ENCODE results near the gene DENND1C.

Gene DENND1C

GRCh38 chr19:6503407-6504201 is 22.0 kb upstream of the DENND1C start:
- Histone ChIP-seq H3K27ac (ENCODE audit: low read length) (no peak overlapping the region), H3K4me3 (ENCODE audit: low read length in 2 of 2) (no peak overlapping the region), H3K4me1 (ENCODE audit: control insufficient read depth, insufficient read depth, low read length) (peaks cover 9% of the 10 kb centered on the region), H3K27me3 (ENCODE audit: control insufficient read depth in 1 of 2, insufficient read depth in 2 of 2, low read length in 2 of 2) (peaks cover 14 to 29% of the 10 kb centered on the region in 2 donors), H3K9me3 (ENCODE audit: control insufficient read depth in 2 of 2, low read length in 2 of 2) (no peaks in the 10 kb centered on the region), H3K9ac (ENCODE audit: low read length in 2 of 2) (no peak overlapping the region), H3K36me3 (ENCODE audit: control insufficient read depth in 2 of 2, insufficient read depth in 2 of 2, low read length in 2 of 2) (no peaks in the 10 kb centered on the region)

GRCh38 chr19:6501740-6502648 is 20.4 kb upstream of the DENND1C start, which contains the start of gene TUBB4A:
Gene TUBB4A, minus strand, starts transcription at chr19:6502309. Its CDS starts 97 bp downstream, at chr19:6502212.
- peak within 1 kb of the TSS in 1 of 2 donors; percentile 58 for H3K4me3 ChIP-seq (ENCODE audit: low read length in 2 of 2)
- no peak within 1 kb of the TSS for H3K9ac ChIP-seq (ENCODE audit: low read length in 2 of 2)
- no peaks in the 10 kb centered on the region for H3K9me3 ChIP-seq (ENCODE audit: control insufficient read depth in 2 of 2, low read length in 2 of 2)
- no peak within 1 kb of the TSS for H3K27ac ChIP-seq (ENCODE audit: low read length)
- peaks cover 9% of the 10 kb centered on the region for H3K4me1 ChIP-seq (ENCODE audit: control insufficient read depth, insufficient read depth, low read length)
- no peaks in the 10 kb centered on the region for H3K36me3 ChIP-seq (ENCODE audit: control insufficient read depth in 2 of 2, insufficient read depth in 2 of 2, low read length in 2 of 2)
- H3K27me3 ChIP-seq (ENCODE audit: control insufficient read depth in 1 of 2, insufficient read depth in 2 of 2, low read length in 2 of 2): peaks cover 14 to 29% of the 10 kb centered on the region in 2 donors

- H3K4me3 ChIP-seq (ENCODE audit: low read length in 2 of 2): peak overlapping the region in 1 of 2 donors; percentile 58
- no peak overlapping the region for H3K27ac ChIP-seq (ENCODE audit: low read length)
- H3K4me1 ChIP-seq (ENCODE audit: control insufficient read depth, insufficient read depth, low read length): peaks cover 9% of the 10 kb centered on the region
- H3K9ac ChIP-seq (ENCODE audit: low read length in 2 of 2): no peak overlapping the region
- no peaks in the 10 kb centered on the region for H3K9me3 ChIP-seq (ENCODE audit: control insufficient read depth in 2 of 2, low read length in 2 of 2)
- no peaks in the 10 kb centered on the region for H3K36me3 ChIP-seq (ENCODE audit: control insufficient read depth in 2 of 2, insufficient read depth in 2 of 2, low read length in 2 of 2)
- peaks cover 14 to 29% of the 10 kb centered on the region in 2 donors for H3K27me3 ChIP-seq (ENCODE audit: control insufficient read depth in 1 of 2, insufficient read depth in 2 of 2, low read length in 2 of 2)
Measured at GRCh38 chr19:6500837-6501739, 19.5 kb upstream of the DENND1C start.

- H3K4me3 ChIP-seq (ENCODE audit: low read length in 2 of 2): no peak overlapping the region
Measured at GRCh38 chr19:6499052-6499790, 17.6 kb upstream of the DENND1C start.

GRCh38 chr19:6498294-6499036 is 16.9 kb upstream of the DENND1C start:
- Histone ChIP-seq H3K4me3 (ENCODE audit: low read length in 2 of 2) (no peak overlapping the region), H3K4me1 (ENCODE audit: control insufficient read depth, insufficient read depth, low read length) (peaks cover 9% of the 10 kb centered on the region), H3K36me3 (ENCODE audit: control insufficient read depth in 2 of 2, insufficient read depth in 2 of 2, low read length in 2 of 2) (no peaks in the 10 kb centered on the region), H3K27me3 (ENCODE audit: control insufficient read depth in 1 of 2, insufficient read depth in 2 of 2, low read length in 2 of 2) (peaks cover 11 to 26% of the 10 kb centered on the region in 2 donors), H3K9me3 (ENCODE audit: control insufficient read depth in 2 of 2, low read length in 2 of 2) (no peaks in the 10 kb centered on the region), H3K9ac (ENCODE audit: low read length in 2 of 2) (no peak overlapping the region), H3K27ac (ENCODE audit: low read length) (no peak overlapping the region)

More at GRCh38 chr19:6499052-6499790, 17.6 kb upstream of the DENND1C start:
- Histone ChIP-seq H3K4me1 (ENCODE audit: control insufficient read depth, insufficient read depth, low read length) (peaks cover 9% of the 10 kb centered on the region), H3K9me3 (ENCODE audit: control insufficient read depth in 2 of 2, low read length in 2 of 2) (no peaks in the 10 kb centered on the region), H3K27ac (ENCODE audit: low read length) (no peak overlapping the region), H3K9ac (ENCODE audit: low read length in 2 of 2) (no peak overlapping the region), H3K36me3 (ENCODE audit: control insufficient read depth in 2 of 2, insufficient read depth in 2 of 2, low read length in 2 of 2) (no peaks in the 10 kb centered on the region), H3K27me3 (ENCODE audit: control insufficient read depth in 1 of 2, insufficient read depth in 2 of 2, low read length in 2 of 2) (peaks cover 14 to 29% of the 10 kb centered on the region in 2 donors)

GRCh38 chr19:6495947-6496346 is 14.4 kb upstream of the DENND1C start:
- H3K9me3 ChIP-seq (ENCODE audit: control insufficient read depth in 2 of 2, low read length in 2 of 2): peaks cover 0 to 5% of the 10 kb centered on the region in 2 donors
- no peak overlapping the region for H3K27ac ChIP-seq (ENCODE audit: low read length)
- H3K4me3 ChIP-seq (ENCODE audit: low read length in 2 of 2): no peak overlapping the region
- H3K4me1 ChIP-seq (ENCODE audit: control insufficient read depth, insufficient read depth, low read length): no peaks in the 10 kb centered on the region
- H3K36me3 ChIP-seq (ENCODE audit: control insufficient read depth in 2 of 2, insufficient read depth in 2 of 2, low read length in 2 of 2): no peaks in the 10 kb centered on the region
- H3K27me3 ChIP-seq (ENCODE audit: control insufficient read depth in 1 of 2, insufficient read depth in 2 of 2, low read length in 2 of 2): peaks cover 5 to 6% of the 10 kb centered on the region in 2 donors
- no peak overlapping the region for H3K9ac ChIP-seq (ENCODE audit: low read length in 2 of 2)

- Histone ChIP-seq H3K9me3 (ENCODE audit: control insufficient read depth in 2 of 2, low read length in 2 of 2) (peaks cover 0 to 5% of the 10 kb centered on the region in 2 donors), H3K4me1 (ENCODE audit: control insufficient read depth, insufficient read depth, low read length) (no peaks in the 10 kb centered on the region), H3K4me3 (ENCODE audit: low read length in 2 of 2) (no peak overlapping the region), H3K9ac (ENCODE audit: low read length in 2 of 2) (no peak overlapping the region), H3K27me3 (ENCODE audit: control insufficient read depth in 1 of 2, insufficient read depth in 2 of 2, low read length in 2 of 2) (peaks cover 2 to 3% of the 10 kb centered on the region in 2 donors), H3K36me3 (ENCODE audit: control insufficient read depth in 2 of 2, insufficient read depth in 2 of 2, low read length in 2 of 2) (no peaks in the 10 kb centered on the region), H3K27ac (ENCODE audit: low read length) (no peak overlapping the region)
Measured at GRCh38 chr19:6494438-6495036, 12.9 kb upstream of the DENND1C start.

- H3K4me3 ChIP-seq (ENCODE audit: low read length in 2 of 2): no peak overlapping the region
- peaks cover 2 to 3% of the 10 kb centered on the region in 2 donors for H3K27me3 ChIP-seq (ENCODE audit: control insufficient read depth in 1 of 2, insufficient read depth in 2 of 2, low read length in 2 of 2)
- no peaks in the 10 kb centered on the region for H3K36me3 ChIP-seq (ENCODE audit: control insufficient read depth in 2 of 2, insufficient read depth in 2 of 2, low read length in 2 of 2)
- no peaks in the 10 kb centered on the region for H3K4me1 ChIP-seq (ENCODE audit: control insufficient read depth, insufficient read depth, low read length)
- H3K9me3 ChIP-seq (ENCODE audit: control insufficient read depth in 2 of 2, low read length in 2 of 2): peaks cover 0 to 5% of the 10 kb centered on the region in 2 donors
- H3K9ac ChIP-seq (ENCODE audit: low read length in 2 of 2): no peak overlapping the region
- H3K27ac ChIP-seq (ENCODE audit: low read length): no peak overlapping the region
Measured at GRCh38 chr19:6491802-6492592, 10.4 kb upstream of the DENND1C start.

All from stomach smooth muscle (tissue), 2 donors.